Neural cell (in vitro differentiated cells): ENCODE measurements around the gene RHEX. TPM values are rescaled to one million over a fixed set of nuclear protein-coding genes. Genes with fewer than 3 reads are reported as not detected.

ENCODE experiments used
- H2AFZ ChIP-seq: fragments of 200-600, 300-800 bp; sonication (generic), shearing (Covaris generic); 2 replicates; pipeline ENCODE4 v1.6.0; 2014; ENCODE audit warnings: low read depth, mild to moderate bottlenecking, antibody characterized with exemption, low read length, moderate library complexity
- H3F3A ChIP-seq: fragments of 200-600 bp; shearing (Covaris generic); 2 replicates; pipeline ENCODE4 v1.6.1; 2016; ENCODE audit warnings: mild to moderate bottlenecking, moderate library complexity, mixed read lengths, antibody characterized with exemption, low read length; ENCODE audit not compliant: insufficient read depth, poor library complexity, severe bottlenecking
- H3K27ac ChIP-seq: fragments of 200-600, 300-800 bp; sonication (generic), shearing (Covaris generic); 2 replicates; pipeline ENCODE4 v1.5.1; 2014; ENCODE audit warnings: mild to moderate bottlenecking, low read length, moderate library complexity
- H3K27me3 ChIP-seq: fragments of 300-800, 200-600 bp; sonication (generic), shearing (Covaris generic); 2 replicates; pipeline ENCODE4 v1.6.0; 2014; ENCODE audit warnings: mild to moderate bottlenecking, low read depth, low read length, moderate library complexity; ENCODE audit not compliant: insufficient read depth
- H3K36me3 ChIP-seq: fragments of 300-800, 200-600 bp; sonication (generic), shearing (Covaris generic); 2 replicates; pipeline ENCODE4 v1.5.1; 2014; ENCODE audit warnings: mild to moderate bottlenecking, antibody characterized with exemption, low read length, moderate library complexity; ENCODE audit not compliant: insufficient read depth
- H3K4me2 ChIP-seq: fragments of 300-800, 200-600 bp; sonication (generic), shearing (Covaris generic); 2 replicates; pipeline ENCODE4 v1.6.0; 2014; ENCODE audit warnings: mild to moderate bottlenecking, low read length
- H3K4me3 ChIP-seq: fragments of 300-800, 200-600 bp; sonication (generic), shearing (Covaris generic); 2 replicates; pipeline ENCODE4 v1.5.1; 2014; ENCODE audit warnings: mild to moderate bottlenecking, low read length, moderate library complexity
- H3K79me2 ChIP-seq: fragments of 200-600 bp; shearing (Covaris generic); replicated peaks from 2 replicates; pipeline ENCODE4 v1.6.0; 2014; ENCODE audit warnings: mild to moderate bottlenecking, low read length, moderate library complexity; ENCODE audit not compliant: insufficient read depth
- H3K9ac ChIP-seq: fragments of 300-800, 200-600 bp; sonication (generic), shearing (Covaris generic); 2 replicates; pipeline ENCODE4 v1.6.1; 2016; ENCODE audit warnings: mild to moderate bottlenecking, low read length, mixed read lengths
- H3K9me2 ChIP-seq: fragments of 200-600 bp; shearing (Covaris generic); 2 replicates; pipeline ENCODE4 v1.6.1; 2016; ENCODE audit warnings: mild to moderate bottlenecking, low read length, mixed read lengths; ENCODE audit not compliant: insufficient read depth
- H3K9me3 ChIP-seq: fragments of 200-600, 300-800 bp; sonication (generic), shearing (Covaris generic); 2 replicates; pipeline ENCODE4 v1.6.1; 2016; ENCODE audit warnings: mild to moderate bottlenecking, mixed run types, low read length, moderate library complexity, mixed read lengths
- H4K20me1 ChIP-seq: fragments of 200-600 bp; shearing (Covaris generic); 2 replicates; pipeline ENCODE4 v1.6.1; 2016; ENCODE audit warnings: mild to moderate bottlenecking, mixed run types; ENCODE audit not compliant: insufficient read depth
- EP300 ChIP-seq: fragments of 450-650 bp; conservative IDR thresholded peaks from 2 replicates; pipeline ENCODE4 v1.6.1; 2014; ENCODE audit warnings: antibody characterized with exemption, mild to moderate bottlenecking, moderate library complexity; ENCODE audit not compliant: poor library complexity, severe bottlenecking
- EZH2 ChIP-seq: fragments of 200-600, 300-800 bp; shearing (Covaris generic), sonication (generic); IDR thresholded peaks from 2 replicates; pipeline ENCODE4 v1.6.1; 2014; ENCODE audit warnings: antibody characterized with exemption, low read length, borderline replicate concordance, mild to moderate bottlenecking; ENCODE audit not compliant: insufficient read depth, poor library complexity, severe bottlenecking
- MXI1 ChIP-seq: fragments of 450-650 bp; conservative IDR thresholded peaks from 2 replicates; pipeline ENCODE4 v1.6.1; 2014; ENCODE audit warnings: antibody characterized with exemption, mild to moderate bottlenecking; ENCODE audit not compliant: poor library complexity, severe bottlenecking
- POLR2AphosphoS5 ChIP-seq: IDR thresholded peaks from 2 replicates; pipeline ENCODE4 v1.6.1; 2012
- RAD21 ChIP-seq: fragments of 450-650 bp; conservative IDR thresholded peaks from 2 replicates; pipeline ENCODE4 v1.6.1; 2014; ENCODE audit warnings: antibody characterized with exemption, mild to moderate bottlenecking, moderate library complexity
- REST ChIP-seq: IDR thresholded peaks from 2 replicates; pipeline ENCODE4 v1.6.1; 2012; ENCODE audit warnings: borderline replicate concordance
- SMC3 ChIP-seq: fragments of 450-650 bp; conservative IDR thresholded peaks from 2 replicates; pipeline ENCODE4 v1.6.1; 2014; ENCODE audit warnings: antibody characterized with exemption, mild to moderate bottlenecking, moderate library complexity; ENCODE audit not compliant: poor library complexity
- TAF1 ChIP-seq: IDR thresholded peaks from 2 replicates; pipeline ENCODE4 v1.6.1; 2012; ENCODE audit warnings: low read depth
- polyA plus RNA-seq: library from polyadenylated mRNA; depleted of rRNA; stranded (reverse); fragments of >200 nt; gene quantifications from 2 replicates; pipeline ENCODE4 v1.2.3, GENCODE V29; 2014
- TF ChIP-seq, protein P1 (sequence below): fragments of 450-650 bp; IDR thresholded peaks from 2 replicates; pipeline ENCODE4 v1.5.1; 2014; ENCODE audit warnings: antibody characterized with exemption, mild to moderate bottlenecking, moderate library complexity; ENCODE audit not compliant: poor library complexity, severe bottlenecking

The RHEX gene
- polyA plus RNA-seq, 1 donor from 2014 or later: not detected

DNA sequence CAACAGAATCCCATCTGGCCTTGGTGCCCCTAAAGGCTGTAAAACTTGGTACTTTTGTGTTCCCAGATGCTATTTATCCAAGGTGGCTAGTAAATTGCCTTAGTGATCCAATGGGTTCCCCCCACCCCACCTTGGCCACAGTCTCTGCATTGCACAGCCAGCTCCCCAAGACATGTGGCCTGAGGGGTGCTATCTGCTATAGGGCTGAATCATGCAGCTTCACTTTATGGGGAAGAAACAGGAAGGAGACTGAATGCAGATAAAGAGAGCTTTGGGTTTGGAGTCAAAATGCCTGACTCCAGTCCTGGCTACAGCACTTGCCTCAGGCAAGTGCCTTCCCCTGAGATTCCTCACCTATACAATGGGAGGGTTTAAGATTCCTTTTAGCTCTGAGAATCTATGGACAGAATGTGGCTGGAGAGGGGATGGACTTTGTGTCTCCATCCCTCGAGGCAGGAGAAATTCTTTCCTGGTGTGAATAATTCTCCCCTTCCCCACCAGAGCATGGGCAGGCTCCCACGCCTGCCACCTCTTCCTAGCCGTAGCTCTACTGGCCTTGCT is 6.5 kb downstream of the RHEX start:
- Histone ChIP-seq H3K9ac (no peak overlapping the region), H3K79me2 (no peaks in the 10 kb centered on the region), H4K20me1 (no peaks in the 10 kb centered on the region), H2AFZ (no peak overlapping the region), H3K4me2 (no peak overlapping the region), H3K36me3 (no peaks in the 10 kb centered on the region), H3K27me3 (no peaks in the 10 kb centered on the region), H3K9me3 (no peaks in the 10 kb centered on the region), H3K9me2 (no peaks in the 10 kb centered on the region), H3K27ac (no peak overlapping the region), H3F3A (no peaks in the 10 kb centered on the region), H3K4me3 (no peak overlapping the region)
- no peak for TF ChIP-seq SMC3
- TF ChIP-seq EP300: no peak
- TF ChIP-seq TAF1: no peak
- no peak for TF ChIP-seq REST

DNA sequence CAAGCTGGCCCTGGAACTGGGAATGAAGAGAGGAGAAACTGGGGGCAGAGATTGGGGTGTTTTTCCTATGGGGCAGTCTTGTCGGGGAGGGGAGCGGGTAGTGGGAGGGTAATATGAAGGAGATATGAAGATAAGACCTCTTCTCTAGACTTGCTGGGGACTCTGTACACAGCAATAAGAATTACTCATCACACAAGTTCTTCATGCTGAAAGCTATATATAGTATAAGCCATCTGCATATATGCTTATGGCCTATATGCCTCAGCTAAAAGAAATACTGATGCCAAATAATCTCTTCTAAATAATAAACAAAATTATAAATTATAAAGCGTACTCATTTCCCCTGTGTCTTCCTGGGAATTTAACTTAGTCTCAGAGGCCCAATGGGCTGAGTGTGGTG is 7.9 kb downstream of the RHEX start:
- Histone ChIP-seq H3K4me3 (no peak overlapping the region), H3K9ac (no peak overlapping the region), H3K9me2 (no peaks in the 10 kb centered on the region), H3K9me3 (no peaks in the 10 kb centered on the region), H3K36me3 (no peaks in the 10 kb centered on the region), H4K20me1 (no peaks in the 10 kb centered on the region), H3K4me2 (no peak overlapping the region), H3F3A (no peaks in the 10 kb centered on the region), H3K27me3 (no peaks in the 10 kb centered on the region), H3K27ac (no peak overlapping the region), H2AFZ (no peak overlapping the region), H3K79me2 (no peaks in the 10 kb centered on the region)
- TF ChIP-seq, protein P1, sequence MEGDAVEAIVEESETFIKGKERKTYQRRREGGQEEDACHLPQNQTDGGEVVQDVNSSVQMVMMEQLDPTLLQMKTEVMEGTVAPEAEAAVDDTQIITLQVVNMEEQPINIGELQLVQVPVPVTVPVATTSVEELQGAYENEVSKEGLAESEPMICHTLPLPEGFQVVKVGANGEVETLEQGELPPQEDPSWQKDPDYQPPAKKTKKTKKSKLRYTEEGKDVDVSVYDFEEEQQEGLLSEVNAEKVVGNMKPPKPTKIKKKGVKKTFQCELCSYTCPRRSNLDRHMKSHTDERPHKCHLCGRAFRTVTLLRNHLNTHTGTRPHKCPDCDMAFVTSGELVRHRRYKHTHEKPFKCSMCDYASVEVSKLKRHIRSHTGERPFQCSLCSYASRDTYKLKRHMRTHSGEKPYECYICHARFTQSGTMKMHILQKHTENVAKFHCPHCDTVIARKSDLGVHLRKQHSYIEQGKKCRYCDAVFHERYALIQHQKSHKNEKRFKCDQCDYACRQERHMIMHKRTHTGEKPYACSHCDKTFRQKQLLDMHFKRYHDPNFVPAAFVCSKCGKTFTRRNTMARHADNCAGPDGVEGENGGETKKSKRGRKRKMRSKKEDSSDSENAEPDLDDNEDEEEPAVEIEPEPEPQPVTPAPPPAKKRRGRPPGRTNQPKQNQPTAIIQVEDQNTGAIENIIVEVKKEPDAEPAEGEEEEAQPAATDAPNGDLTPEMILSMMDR: no peak
- no peak for TF ChIP-seq SMC3
- TF ChIP-seq TAF1: no peak

- TF ChIP-seq SMC3 (no peak), EP300 (no peak), MXI1 (no peak), RAD21 (no peak), TAF1 (no peak), EZH2 (no peak), POLR2AphosphoS5 (no peak), REST (no peak)
- TF ChIP-seq, protein P1: no peak
- Histone ChIP-seq H3K27me3 (no peaks in the 10 kb centered on the region), H3K27ac (no peak overlapping the region), H3K9me3 (no peaks in the 10 kb centered on the region), H2AFZ (no peak overlapping the region), H3F3A (no peaks in the 10 kb centered on the region), H3K79me2 (no peaks in the 10 kb centered on the region), H3K4me3 (no peak overlapping the region), H4K20me1 (no peaks in the 10 kb centered on the region), H3K36me3 (no peaks in the 10 kb centered on the region), H3K9me2 (no peaks in the 10 kb centered on the region), H3K4me2 (no peak overlapping the region), H3K9ac (no peak overlapping the region)
Measured at GRCh38 chr1:206062464-206062863, 9.5 kb downstream of the RHEX start.
